NCI-H2081 treated with DMSO at 0.1 percent for 48 hours (cell line): ENCODE results near the gene BBS9.
A peak's percentile ranks its signal among the peaks of the same experiment; 100 is the strongest.
"Not testable (repeated sequence)": the region's sequence is repeated elsewhere in the genome, so short reads cannot be mapped to it uniquely, and the experiment has no call there.

Source experiments
- DNase-seq: peaks from one replicate; lab custom pipeline; 2025; lab: John Stamatoyannopoulos, UW

Gene BBS9

DNA sequence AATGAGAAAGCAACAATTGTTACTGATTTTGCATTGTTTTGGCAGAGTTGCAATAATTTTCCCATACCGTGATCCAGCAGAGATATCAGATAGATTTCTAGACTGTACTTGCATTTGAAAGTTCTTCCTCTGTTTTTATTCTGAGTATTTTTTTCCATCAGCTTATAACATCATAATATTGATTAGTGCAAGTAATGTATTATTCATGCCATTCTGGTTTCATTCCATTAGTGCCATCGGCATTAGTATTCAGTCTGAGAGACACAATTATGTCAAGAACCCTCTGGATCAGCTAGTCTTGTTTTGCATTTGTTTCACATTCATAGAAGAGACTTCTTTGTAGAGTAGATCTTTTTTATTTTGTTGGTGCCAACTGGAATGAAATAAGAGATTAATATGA is 304.0 kb downstream of the BBS9 start:
- no peak for DNase-seq

DNA sequence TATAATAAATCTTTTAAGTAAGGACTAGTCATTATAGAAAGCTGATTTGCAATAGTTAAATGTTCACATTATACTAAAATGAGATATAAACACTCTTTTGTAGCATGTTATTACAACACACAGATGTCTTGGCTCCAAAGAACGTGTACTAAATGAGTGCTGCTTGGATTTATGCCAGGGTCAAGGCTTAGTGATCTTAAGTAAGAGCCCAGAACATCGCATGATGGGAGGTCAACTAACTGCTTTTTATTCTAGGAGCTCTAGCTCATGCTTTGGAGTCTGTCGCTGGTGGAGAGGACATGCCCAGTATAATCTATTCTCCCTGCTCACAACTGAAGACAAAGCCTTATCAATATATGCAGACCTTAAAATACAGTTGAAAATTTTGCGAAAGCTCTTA is 315.1 kb downstream of the BBS9 start:
- no peak for DNase-seq

GRCh38 chr7:33446551-33446950 is 317.2 kb downstream of the BBS9 start:
- no peak for DNase-seq

DNA sequence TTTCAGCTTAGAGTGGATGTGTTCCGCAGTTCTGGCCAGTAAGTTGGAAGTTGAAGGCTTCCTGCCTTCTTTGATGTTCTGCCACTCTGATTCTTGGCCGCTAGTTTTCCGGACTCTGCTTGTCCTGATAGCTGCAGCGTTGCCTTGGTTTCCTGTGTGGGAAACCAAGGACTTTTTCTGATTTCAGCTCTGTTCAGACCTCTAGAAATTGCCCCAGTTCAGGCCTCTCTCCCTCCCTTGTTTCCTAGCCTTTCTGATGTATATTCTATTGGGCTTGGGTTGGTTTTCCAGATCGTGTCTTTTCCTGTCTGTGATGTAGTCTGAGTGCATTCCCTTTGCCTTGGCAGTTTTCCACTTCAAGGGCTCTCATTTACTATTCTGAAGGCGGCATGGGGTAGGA is 318.7 kb downstream of the BBS9 start:
- DNase-seq: no peak

DNA sequence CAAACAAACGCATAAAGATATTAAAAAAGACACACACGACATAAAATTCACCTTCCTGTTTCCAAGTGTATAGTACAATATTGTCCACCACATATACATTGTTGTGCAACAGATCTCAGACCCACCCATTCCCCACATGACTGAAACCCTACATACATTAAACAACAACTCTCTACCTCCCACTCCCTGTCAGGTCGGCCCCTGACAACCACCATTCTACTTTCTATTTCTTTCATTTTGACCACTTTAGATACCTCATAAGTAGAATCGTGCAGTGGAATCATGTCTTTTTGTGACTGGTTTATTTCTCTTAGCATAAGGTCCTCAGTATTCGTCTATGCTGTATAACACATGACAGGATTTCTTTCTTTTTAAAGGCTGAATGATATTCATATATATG is 320.5 kb downstream of the BBS9 start:
- no peak for DNase-seq

GRCh38 chr7:33452805-33453502 is 323.6 kb downstream of the BBS9 start:
- no peak for DNase-seq

DNA sequence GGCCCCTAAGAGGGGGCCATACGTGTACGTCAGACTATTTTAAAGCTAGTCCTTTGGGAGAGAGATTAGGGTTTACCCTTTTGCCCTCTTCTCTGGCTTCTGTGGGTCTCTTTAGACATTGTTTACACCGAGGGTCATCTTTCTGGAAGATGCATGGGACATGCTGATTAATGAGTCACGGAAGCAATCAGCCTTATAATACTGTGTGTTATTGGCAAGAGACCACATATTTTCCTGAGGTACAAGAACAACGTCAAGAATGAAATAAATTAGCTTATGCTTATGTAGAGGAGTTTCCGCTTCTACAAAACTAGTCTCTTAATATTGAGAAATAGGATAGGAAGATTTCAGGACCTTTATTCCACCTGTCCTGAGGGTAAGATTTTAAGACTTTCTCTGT is 327.7 kb downstream of the BBS9 start:
- no peak for DNase-seq

DNA sequence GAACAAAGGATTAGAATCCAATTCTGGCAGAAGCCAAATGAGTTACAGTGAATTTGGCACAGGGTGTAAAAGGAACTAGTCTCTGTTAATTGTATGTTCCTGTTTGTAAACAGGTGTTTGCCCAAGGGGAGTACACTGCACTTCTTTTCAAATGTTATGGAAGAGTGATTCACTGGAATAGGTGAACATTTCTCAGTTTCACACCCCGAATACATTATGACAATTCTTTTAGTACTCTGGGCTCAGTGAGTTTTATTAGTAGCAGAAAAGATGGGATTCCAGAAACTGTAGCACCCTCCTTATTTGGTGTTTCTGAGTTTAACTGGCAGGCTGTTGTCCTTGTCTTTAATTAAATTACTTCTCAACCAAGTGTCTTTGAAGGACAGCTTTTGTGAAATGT is 329.2 kb downstream of the BBS9 start:
- DNase-seq: no peak

- DNase-seq: peak; percentile 10
These were observed 330.0 kb downstream of the BBS9 start for GRCh38 chr7:33459340-33459751.

GRCh38 chr7:33463131-33463530 is 333.8 kb downstream of the BBS9 start:
- no peak for DNase-seq

- no peak for DNase-seq
These were observed 336.8 kb downstream of the BBS9 start for GRCh38 chr7:33466203-33466602.

- DNase-seq: no peak
These were observed 342.4 kb downstream of the BBS9 start for GRCh38 chr7:33471636-33472242.

DNA sequence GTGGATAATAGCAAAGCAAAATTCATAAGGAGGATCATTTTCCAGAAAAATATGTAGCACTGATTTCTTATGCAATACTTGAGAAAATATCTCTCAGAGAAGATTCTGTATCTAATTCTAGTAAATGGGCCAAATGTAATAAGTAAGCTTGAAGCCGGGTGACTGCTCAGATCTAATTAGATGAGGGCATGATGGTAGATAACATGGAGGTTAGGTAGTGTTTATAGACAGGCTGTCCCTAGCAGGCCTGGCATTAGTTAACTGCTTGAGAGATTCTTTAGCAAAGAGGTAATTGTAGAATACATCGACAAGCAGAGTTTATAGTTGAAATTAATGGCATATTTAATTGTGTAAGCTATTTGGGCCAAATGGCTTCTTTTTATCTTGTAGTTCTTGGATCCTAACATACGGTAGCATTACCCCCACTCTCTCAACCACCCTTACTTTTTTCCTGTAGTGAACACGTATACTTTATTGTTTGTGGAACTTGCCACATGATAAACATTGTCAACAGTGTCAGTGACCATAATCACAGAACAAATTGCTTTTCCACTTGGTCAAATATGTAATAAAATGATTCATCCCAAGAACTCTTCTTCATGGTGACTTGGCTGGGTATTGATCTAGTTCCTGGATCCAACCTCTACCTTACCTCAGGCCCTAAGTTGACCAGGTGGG is 343.1 kb downstream of the BBS9 start:
- DNase-seq: no peak

- no peak for DNase-seq
These were observed 348.5 kb downstream of the BBS9 start for GRCh38 chr7:33477719-33478480.

- DNase-seq: not testable (repeated sequence)
These were observed 355.1 kb downstream of the BBS9 start for GRCh38 chr7:33484476-33484875.

GRCh38 chr7:33485747-33486493 is 356.6 kb downstream of the BBS9 start:
- DNase-seq: no peak

GRCh38 chr7:33486633-33487032 is 357.3 kb downstream of the BBS9 start:
- no peak for DNase-seq

- no peak for DNase-seq
These were observed 358.8 kb downstream of the BBS9 start for GRCh38 chr7:33487998-33488682.

GRCh38 chr7:33494474-33494873 is 365.1 kb downstream of the BBS9 start:
- DNase-seq: peak; percentile 23

DNA sequence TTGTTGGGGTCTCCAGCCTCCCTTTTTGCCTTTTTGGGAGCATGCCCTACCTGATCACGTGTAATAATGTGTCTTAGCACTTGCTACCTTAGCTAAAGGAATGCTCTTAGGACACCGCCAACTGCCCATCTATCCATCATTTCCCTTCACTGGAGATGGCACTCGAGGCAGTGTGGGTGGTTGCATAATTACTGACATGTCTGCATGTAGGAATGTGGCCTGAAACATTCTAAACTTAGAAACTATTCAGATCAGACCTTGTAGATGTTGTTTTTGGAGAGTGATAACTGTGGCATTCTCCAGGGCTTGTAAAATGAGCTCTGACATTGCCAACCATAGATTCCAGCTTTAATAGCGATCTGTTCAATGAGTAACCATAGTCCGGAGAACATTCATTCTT is 365.8 kb downstream of the BBS9 start:
- no peak for DNase-seq

GRCh38 chr7:33497051-33497450 is 367.7 kb downstream of the BBS9 start:
- no peak for DNase-seq
